Ishikawa (cell line): Measurements from ENCODE around the gene PHRF1.
A peak's percentile ranks its signal among the peaks of the same experiment; 100 is the strongest.

Experiments used
- CEBPB ChIP-seq: IDR thresholded peaks from 2 replicates; pipeline ENCODE4 v1.6.1; 2012
- CREB1 ChIP-seq: IDR thresholded peaks from 2 replicates; pipeline ENCODE4 v1.6.1; 2012; ENCODE audit warnings: low read depth
- EGR1 ChIP-seq: IDR thresholded peaks from 2 replicates; pipeline ENCODE4 v1.6.1; 2012
- EP300 ChIP-seq: IDR thresholded peaks from 2 replicates; pipeline ENCODE4 v1.6.1; 2012; ENCODE audit warnings: borderline replicate concordance
- FOXM1 ChIP-seq: IDR thresholded peaks from 2 replicates; pipeline ENCODE4 v1.6.1; 2012; ENCODE audit warnings: low read depth, borderline replicate concordance
- MAX ChIP-seq: IDR thresholded peaks from 2 replicates; pipeline ENCODE4 v1.6.1; 2012
- NFIC ChIP-seq: IDR thresholded peaks from 2 replicates; pipeline ENCODE4 v1.6.1; 2012
- RAD21 ChIP-seq: IDR thresholded peaks from 2 replicates; pipeline ENCODE4 v1.6.1; 2012; ENCODE audit warnings: low read depth
- REST ChIP-seq: IDR thresholded peaks from 2 replicates; pipeline ENCODE4 v1.6.1; 2012; ENCODE audit warnings: low read depth, mild to moderate bottlenecking
- TAF1 ChIP-seq: IDR thresholded peaks from 2 replicates; pipeline ENCODE4 v1.6.1; 2012; ENCODE audit warnings: low read depth, mild to moderate bottlenecking
- TCF12 ChIP-seq: IDR thresholded peaks from 2 replicates; pipeline ENCODE4 v1.6.1; 2012; ENCODE audit warnings: low read depth
- TEAD4 ChIP-seq: IDR thresholded peaks from 2 replicates; pipeline ENCODE4 v1.6.1; 2012
- USF1 ChIP-seq: IDR thresholded peaks from 2 replicates; pipeline ENCODE4 v1.6.1; 2012
- YY1 ChIP-seq: IDR thresholded peaks from 2 replicates; pipeline ENCODE4 v1.6.1; 2012; ENCODE audit warnings: low read depth
- ZBTB7A ChIP-seq: IDR thresholded peaks from 2 replicates; pipeline ENCODE4 v1.6.1; 2012; ENCODE audit warnings: low read depth

PHRF1 gene

GRCh38 chr11:640021-640706, 63.9 kb downstream of the PHRF1 start:
- TF ChIP-seq MAX (no peak), TEAD4 (no peak), YY1 (no peak), TAF1 (no peak), RAD21 (no peak)

GRCh38 chr11:641806-642370, 65.6 kb downstream of the PHRF1 start:
- no peak for TF ChIP-seq FOXM1
- no peak for TF ChIP-seq REST
- TF ChIP-seq TAF1, result no peak
- no peak for TF ChIP-seq EP300
- TF ChIP-seq CEBPB, result no peak
- no peak for TF ChIP-seq CREB1
- TF ChIP-seq RAD21, result no peak
- no peak for TF ChIP-seq NFIC
- TF ChIP-seq ZBTB7A, result no peak
- no peak for TF ChIP-seq USF1
- no peak for TF ChIP-seq TEAD4
- no peak for TF ChIP-seq EGR1
- TF ChIP-seq MAX, result no peak
- TF ChIP-seq TCF12, result no peak
- no peak for TF ChIP-seq YY1

GRCh38 chr11:643366-643765, 67.1 kb downstream of the PHRF1 start:
- TF ChIP-seq MAX (no peak), TCF12 (no peak), EGR1 (no peak), USF1 (no peak)

- TF ChIP-seq ZBTB7A, result 0 out of 2 replicates have a peak, but pooled peaks have one; percentile 27
- TF ChIP-seq TCF12, result no peak
- TF ChIP-seq USF1, result no peak
- TF ChIP-seq RAD21, result no peak
Observed at GRCh38 chr11:643849-644738, 67.8 kb downstream of the PHRF1 start.

- TF ChIP-seq EP300 (no peak), FOXM1 (no peak), ZBTB7A (no peak), REST (no peak)
Observed at GRCh38 chr11:645536-645935, 69.3 kb downstream of the PHRF1 start.
